Omental fat pad (tissue), 4 donors: ENCODE data around the gene CABP2. TPM values are rescaled to one million over a fixed set of nuclear protein-coding genes. Genes with fewer than 3 reads are reported as not detected.
"Not testable (repeated sequence)": the region's sequence is repeated elsewhere in the genome, so short reads cannot be mapped to it uniquely, and the experiment has no call there.

ENCODE experiments used
- ATAC-seq: fragments of 150-250 bp; one replicate; pipeline ENCODE4 v1.9.1; 2016; ENCODE audit warnings: mild to moderate bottlenecking, moderate library complexity; ENCODE audit not compliant: low FRiP score
- DNase-seq: peaks from one replicate; pipeline ENCODE4 v3.0.0-alpha.2; 2019; ENCODE audit warnings: low spot score
- CTCF ChIP-seq, 3 donors: fragments of 450-650 bp; IDR thresholded peaks; one replicate each; pipeline ENCODE4 v1.5.1; 2016 to 2017; ENCODE audit warnings: antibody characterized with exemption in 3 of 3, mild to moderate bottlenecking in 3 of 3, moderate library complexity in 2 of 3
- small RNA-seq: library from RNA; depleted of rRNA; stranded (forward); fragments of <200 nt; gene quantifications from one replicate; pipeline ENCODE3, GENCODE V24; 2016
- total RNA-seq, 4 donors: library from RNA; depleted of rRNA; stranded (reverse); fragments of >200 nt; gene quantifications; one replicate each; pipeline ENCODE4 v1.1.0, GENCODE V29; 2016

CABP2 gene
- total RNA-seq, 4 donors from 2014 or later: not detected

DNA sequence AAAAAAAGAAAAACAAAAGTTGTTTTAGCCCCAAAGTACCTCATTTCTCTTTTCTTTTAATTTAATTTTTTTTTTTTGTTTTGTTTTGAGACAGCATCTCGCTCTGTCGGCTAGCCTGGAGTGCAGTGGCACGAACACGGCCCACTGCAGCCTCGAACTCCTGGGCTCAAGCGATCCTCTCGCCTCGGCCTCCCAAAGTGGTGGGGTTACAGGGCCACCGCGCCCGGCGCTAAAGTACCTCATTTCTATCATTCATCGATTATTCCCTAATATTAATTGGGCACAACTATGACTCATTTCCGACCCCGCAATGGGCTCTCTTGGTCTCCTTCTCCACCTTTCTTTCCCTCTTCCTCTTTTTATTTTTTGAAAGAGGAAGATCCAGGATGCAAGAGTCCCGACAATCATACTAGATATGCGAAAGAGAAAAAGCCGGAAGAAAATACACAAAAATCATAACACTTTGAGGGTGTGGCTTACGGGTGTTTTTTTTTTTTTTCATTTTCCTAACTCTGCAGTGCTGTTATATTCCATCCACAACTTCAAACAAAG, 40.9 kb downstream of the CABP2 start:
- DNase-seq: no peak
- TF ChIP-seq CTCF (IDR thresholded peaks at IDR 0.05): no peak
- no peak for ATAC-seq

DNA sequence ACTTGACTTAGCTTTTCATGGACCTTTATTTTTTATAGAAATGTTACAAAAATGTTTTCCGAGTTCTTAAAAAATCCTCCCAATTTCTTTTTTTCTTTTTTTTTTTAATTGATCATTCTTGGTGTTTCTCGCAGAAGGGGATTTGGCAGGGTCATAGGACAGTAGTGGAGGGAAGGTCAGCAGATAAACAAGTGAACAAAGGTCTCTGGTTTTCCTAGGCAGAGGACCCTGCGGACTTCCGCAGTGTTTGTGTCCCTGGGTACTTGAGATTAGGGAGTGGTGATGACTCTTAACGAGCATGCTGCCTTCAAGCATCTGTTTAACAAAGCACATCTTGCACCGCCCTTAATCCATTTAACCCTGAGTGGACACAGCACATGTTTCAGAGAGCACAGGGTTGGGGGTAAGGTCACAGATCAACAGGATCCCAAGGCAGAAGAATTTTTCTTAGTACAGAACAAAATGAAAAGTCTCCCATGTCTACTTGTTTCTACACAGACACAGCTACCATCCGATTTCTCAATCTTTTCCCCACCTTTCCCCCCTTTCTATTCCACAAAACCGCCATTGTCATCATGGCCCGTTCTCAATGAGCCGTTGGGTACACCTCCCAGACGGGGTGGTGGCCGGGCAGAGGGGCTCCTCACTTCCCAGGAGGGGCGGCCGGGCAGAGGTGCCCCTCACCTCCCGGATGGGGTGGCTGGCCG, 45.7 kb downstream of the CABP2 start:
- not testable (repeated sequence) for ATAC-seq, DNase-seq

DNA sequence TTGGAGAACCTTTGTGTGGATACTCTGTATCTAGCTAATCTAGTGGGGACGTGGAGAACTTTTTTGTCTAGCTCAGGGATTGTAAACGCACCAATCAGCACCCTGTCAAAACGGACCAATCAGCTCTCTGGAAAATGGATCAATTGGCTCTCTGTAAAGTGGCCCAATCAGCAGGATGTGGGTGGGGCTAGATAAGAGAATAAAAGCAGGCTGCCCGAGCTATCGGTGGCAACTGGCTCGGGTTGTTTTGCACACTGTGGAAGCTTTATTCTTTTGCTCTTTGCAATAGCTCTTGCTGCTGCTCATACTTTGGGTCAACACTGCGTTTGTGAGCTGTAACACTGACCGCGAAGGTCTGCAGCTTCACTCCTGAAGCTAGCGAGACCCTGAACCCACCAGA, 46.6 kb downstream of the CABP2 start:
- DNase-seq, ATAC-seq: not testable (repeated sequence)

DNA sequence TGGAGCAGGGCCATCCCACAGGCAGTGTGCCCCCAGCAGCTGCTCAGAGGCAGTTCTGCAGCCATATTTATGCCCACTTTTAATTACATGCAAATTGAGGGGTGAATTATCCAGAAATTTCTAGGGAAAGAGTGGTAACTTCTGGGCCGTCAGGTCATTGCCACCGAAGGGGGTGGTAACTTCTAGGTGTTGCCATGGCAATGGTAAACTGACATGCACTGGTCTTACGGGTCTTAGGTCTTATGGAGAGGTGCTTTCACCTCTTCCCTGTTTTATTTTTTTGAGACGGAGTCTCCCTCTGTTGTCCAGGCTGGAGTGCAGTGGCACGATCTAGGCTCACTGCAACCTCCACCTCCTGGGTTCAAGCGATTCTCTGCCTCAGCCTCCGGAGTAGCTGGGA, 50.4 kb downstream of the CABP2 start:
- no peak for TF ChIP-seq CTCF (IDR thresholded peaks at IDR 0.05)
- no peak for DNase-seq
- no peak for ATAC-seq

- no peak for DNase-seq
- no peak for ATAC-seq
Measured at GRCh38 chr11:67470337-67471002, 52.8 kb downstream of the CABP2 start.

DNA sequence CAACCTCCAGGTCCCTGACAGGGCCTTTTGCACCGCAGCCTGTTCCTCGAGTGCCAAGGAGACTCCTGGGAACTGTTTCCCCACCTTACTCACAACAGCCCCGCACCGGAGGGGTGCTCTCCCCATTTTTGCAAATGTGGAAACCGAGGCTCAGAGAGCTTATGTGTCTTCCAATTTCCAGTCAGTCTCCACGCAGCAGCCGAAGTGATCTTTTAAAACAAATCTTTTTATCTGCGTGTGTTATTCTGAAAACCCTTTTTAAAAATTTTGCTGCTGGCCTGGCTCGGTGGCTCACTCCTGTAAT, 53.8 kb downstream of the CABP2 start:
- ATAC-seq (no peak), DNase-seq (no peak)
- no peak for TF ChIP-seq CTCF (IDR thresholded peaks at IDR 0.05)

More at GRCh38 chr11:67470337-67471002, 52.8 kb downstream of the CABP2 start:
- no peak for TF ChIP-seq CTCF (IDR thresholded peaks at IDR 0.05)

Small RNA genes within 50 kb of the gene (small RNA-seq; reads per million reads assigned to genes)
- not detected for gene MIR6752

Other genes with a start within 250 kb of the CABP2 start
- gene ANKRD13D, start 234.1 kb downstream of the CABP2 start, total RNA-seq: 10 to 100 TPM; 18.6 to 78.2 (median 28.6) TPM
- gene SSH3, start 219.9 kb downstream of the CABP2 start, total RNA-seq: 10 to 100 TPM; 22.6 to 44.6 (median 28.3) TPM
- gene POLD4, start 169.9 kb downstream of the CABP2 start, total RNA-seq: 100 to 1,000 TPM in 1 of 4 donors, 10 to 100 TPM in 3; 67.5 to 141 (median 81.9) TPM
- 10 to 100 TPM in 3 of 4 donors, 1 to 10 TPM in 1; 4.1 to 51.4 (median 25.1) TPM for gene CLCF1, start 149.8 kb downstream of the CABP2 start, total RNA-seq
- 10 to 100 TPM in 2 of 4 donors, 1 to 10 TPM in 2; 5.5 to 18.0 (median 10.4) TPM for gene RAD9A, start 131.5 kb downstream of the CABP2 start, total RNA-seq
- 100 to 1,000 TPM in 2 of 4 donors, 10 to 100 TPM in 2; 91.9 to 110 (median 97.6) TPM for gene PPP1CA, start 121.6 kb downstream of the CABP2 start, total RNA-seq
- gene TBC1D10C, start 119.4 kb downstream of the CABP2 start, total RNA-seq: 1 to 10 TPM; 1.6 to 7.1 (median 3.4) TPM
- 10 to 100 TPM in 1 of 4 donors, 1 to 10 TPM in 2, under 1 TPM in 1; 0.47 to 42.6 (median 7.5) TPM for gene CARNS1, start 107.8 kb downstream of the CABP2 start, total RNA-seq
- 10 to 100 TPM; 27.4 to 45.0 (median 30.7) TPM for gene RPS6KB2, start 95.0 kb downstream of the CABP2 start, total RNA-seq
- gene PTPRCAP, start 85.8 kb downstream of the CABP2 start, total RNA-seq: 1 to 10 TPM; 5.5 to 6.7 (median 6.3) TPM
- gene CORO1B, start 80.0 kb downstream of the CABP2 start, total RNA-seq: 10 to 100 TPM; 55.9 to 70.9 (median 63.9) TPM
- not detected for gene GPR152, start 70.7 kb downstream of the CABP2 start, total RNA-seq
- 1 to 10 TPM in 3 of 4 donors, under 1 TPM in 1; 0.65 to 4.6 (median 3.0) TPM for gene CABP4, start 68.1 kb downstream of the CABP2 start, total RNA-seq
- 10 to 100 TPM; 33.6 to 56.6 (median 44.0) TPM for gene TMEM134, start 54.2 kb downstream of the CABP2 start, total RNA-seq
- gene AIP, start 40.4 kb downstream of the CABP2 start, total RNA-seq: 10 to 100 TPM; 51.2 to 67.5 (median 62.1) TPM
- 10 to 100 TPM; 15.0 to 58.2 (median 26.6) TPM for gene PITPNM1, start 18.1 kb downstream of the CABP2 start, total RNA-seq
- 10 to 100 TPM; 23.5 to 50.5 (median 34.7) TPM for gene CDK2AP2, start 15.3 kb downstream of the CABP2 start, total RNA-seq
- gene GSTP1, start 60.4 kb upstream of the CABP2 start, total RNA-seq: 100 to 1,000 TPM; 435 to 948 (median 670) TPM
- gene NDUFV1, start 83.5 kb upstream of the CABP2 start, total RNA-seq: 100 to 1,000 TPM; 143 to 233 (median 165) TPM
- 10 to 100 TPM in 2 of 4 donors, 1 to 10 TPM in 2; 5.5 to 15.4 (median 9.7) TPM for gene NUDT8, start 106.5 kb upstream of the CABP2 start, total RNA-seq
- not detected for gene TBX10, start 116.3 kb upstream of the CABP2 start, total RNA-seq
- gene ACY3, start 127.3 kb upstream of the CABP2 start, total RNA-seq: not detected
- not detected for gene ALDH3B2, start 151.2 kb upstream of the CABP2 start, total RNA-seq